Endothelial cell (in vitro differentiated cells): ENCODE results near the gene GTSF1L. TPM values are rescaled to one million over a fixed set of nuclear protein-coding genes. Genes with fewer than 3 reads are reported as not detected.

Source experiments
- DNase-seq: peaks from one replicate; pipeline ENCODE4 v3.0.0; 2021; ENCODE audit warnings: low spot score
- H3K27ac Mint-ChIP-seq: one replicate; pipeline ENCODE4 v1.8.0; 2021; ENCODE audit warnings: mixed read lengths, inconsistent platforms; ENCODE audit not compliant: unreplicated experiment
- H3K27me3 Mint-ChIP-seq: one replicate; pipeline ENCODE4 v1.8.0; 2021; ENCODE audit warnings: mild to moderate bottlenecking, moderate library complexity, mixed read lengths, inconsistent platforms; ENCODE audit not compliant: unreplicated experiment
- H3K36me3 Mint-ChIP-seq: one replicate; pipeline ENCODE4 v1.8.0; 2021; ENCODE audit warnings: mild to moderate bottlenecking, low read depth, mixed read lengths, inconsistent platforms; ENCODE audit not compliant: unreplicated experiment
- H3K4me1 Mint-ChIP-seq: one replicate; pipeline ENCODE4 v1.8.0; 2021; ENCODE audit warnings: mild to moderate bottlenecking, mixed read lengths, inconsistent platforms; ENCODE audit not compliant: unreplicated experiment
- H3K4me3 Mint-ChIP-seq: one replicate; pipeline ENCODE4 v1.8.0; 2021; ENCODE audit warnings: mild to moderate bottlenecking, mixed read lengths, inconsistent platforms; ENCODE audit not compliant: unreplicated experiment
- H3K9me3 Mint-ChIP-seq: one replicate; pipeline ENCODE4 v1.8.0; 2021; ENCODE audit warnings: mixed read lengths, inconsistent platforms; ENCODE audit not compliant: unreplicated experiment
- long read RNA-seq: library from polyadenylated mRNA; unstranded; transcript quantifications from one replicate; pipeline ENCODE4 v2.0.0, GENCODE V29; 2020; ENCODE audit not compliant: unreplicated experiment
- total RNA-seq: library from RNA; stranded (reverse); fragmentation: NEBNext Ultra II Directional; extraction: Animal tissue kit (Norgen Biotek cat#: 25700); gene quantifications from one replicate; pipeline ENCODE4 v1.2.1, GENCODE V29; 2021; ENCODE audit not compliant: unreplicated experiment
- TF ChIP-seq, protein P1 (sequence below): fragments of 200-600 bp; sonication (generic); IDR thresholded peaks from one replicate; pipeline ENCODE4 v1.5.0; 2021; ENCODE audit warnings: antibody characterized with exemption; ENCODE audit not compliant: unreplicated experiment

The GTSF1L gene
- not detected for total RNA-seq
- long read RNA-seq = 0 reads

DNA sequence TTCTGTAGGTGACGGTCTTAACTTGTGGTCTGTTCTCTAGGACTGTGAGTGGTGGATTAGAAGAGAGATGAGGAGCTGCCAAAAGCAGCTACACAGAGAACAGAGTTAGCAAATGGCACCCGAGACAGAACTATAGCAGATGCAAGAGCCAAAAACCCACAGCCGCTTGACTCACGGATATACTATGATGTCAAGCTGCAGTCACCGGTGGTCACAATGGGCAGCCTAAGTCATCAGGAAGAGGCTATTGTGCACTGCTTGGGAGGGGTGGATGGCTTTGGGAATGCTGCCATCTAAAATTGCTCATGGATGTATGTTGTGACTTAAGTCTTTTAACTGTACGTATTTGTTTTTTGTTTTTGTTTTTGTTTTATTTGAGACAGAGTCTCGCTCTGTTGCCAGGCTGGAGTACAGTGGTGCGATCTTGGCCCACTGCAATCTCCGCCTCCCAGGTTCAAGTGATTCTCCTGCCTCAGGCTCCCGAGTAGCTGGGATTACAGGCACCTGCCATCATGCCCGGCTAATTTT, at the start of gene GTSF1L:
TSS of gene GTSF1L (minus strand) at position 192 of the 528 bp plus-strand sequence. CDS start 308 bp downstream, outside the sequence.
- TF ChIP-seq, protein P1, sequence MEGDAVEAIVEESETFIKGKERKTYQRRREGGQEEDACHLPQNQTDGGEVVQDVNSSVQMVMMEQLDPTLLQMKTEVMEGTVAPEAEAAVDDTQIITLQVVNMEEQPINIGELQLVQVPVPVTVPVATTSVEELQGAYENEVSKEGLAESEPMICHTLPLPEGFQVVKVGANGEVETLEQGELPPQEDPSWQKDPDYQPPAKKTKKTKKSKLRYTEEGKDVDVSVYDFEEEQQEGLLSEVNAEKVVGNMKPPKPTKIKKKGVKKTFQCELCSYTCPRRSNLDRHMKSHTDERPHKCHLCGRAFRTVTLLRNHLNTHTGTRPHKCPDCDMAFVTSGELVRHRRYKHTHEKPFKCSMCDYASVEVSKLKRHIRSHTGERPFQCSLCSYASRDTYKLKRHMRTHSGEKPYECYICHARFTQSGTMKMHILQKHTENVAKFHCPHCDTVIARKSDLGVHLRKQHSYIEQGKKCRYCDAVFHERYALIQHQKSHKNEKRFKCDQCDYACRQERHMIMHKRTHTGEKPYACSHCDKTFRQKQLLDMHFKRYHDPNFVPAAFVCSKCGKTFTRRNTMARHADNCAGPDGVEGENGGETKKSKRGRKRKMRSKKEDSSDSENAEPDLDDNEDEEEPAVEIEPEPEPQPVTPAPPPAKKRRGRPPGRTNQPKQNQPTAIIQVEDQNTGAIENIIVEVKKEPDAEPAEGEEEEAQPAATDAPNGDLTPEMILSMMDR = no peak
- Mint-ChIP-seq H3K27me3 (no peaks in the 10 kb centered on the region), H3K4me1 (peaks cover 2% of the 10 kb centered on the region), H3K9me3 (no peaks in the 10 kb centered on the region), H3K27ac (no peak within 1 kb of the TSS), H3K36me3 (no peaks in the 10 kb centered on the region), H3K4me3 (no peak within 1 kb of the TSS)
- DNase-seq = no peak

DNA sequence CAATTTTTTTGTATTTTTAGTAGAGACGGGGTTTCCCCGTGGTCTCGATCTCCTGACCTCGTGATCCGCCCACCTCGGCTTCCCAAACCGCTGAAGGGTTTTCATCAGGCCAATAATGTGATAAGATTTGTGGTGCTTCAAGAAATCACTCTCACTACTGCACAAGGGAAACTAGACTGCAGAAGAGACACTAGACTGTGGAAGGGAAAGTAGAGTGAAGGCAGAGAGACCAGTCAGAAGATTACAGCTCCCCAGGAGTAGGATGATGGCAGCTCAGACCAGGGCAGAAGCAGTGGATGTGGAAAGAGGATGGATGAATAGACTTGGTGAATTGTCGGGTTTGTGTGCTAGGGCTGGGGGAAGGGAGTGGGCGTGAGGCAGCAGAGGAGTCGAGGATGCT, 48.0 kb upstream of the GTSF1L start:
- H3K4me1 Mint-ChIP-seq = no peaks in the 10 kb centered on the region
- TF ChIP-seq, protein P1 = no peak
- no peaks in the 10 kb centered on the region for H3K9me3 Mint-ChIP-seq
- H3K4me3 Mint-ChIP-seq = no peak overlapping the region
- no peak for DNase-seq
- H3K36me3 Mint-ChIP-seq = peaks cover 4% of the 10 kb centered on the region
- H3K27me3 Mint-ChIP-seq = no peaks in the 10 kb centered on the region
- no peak overlapping the region for H3K27ac Mint-ChIP-seq

DNA sequence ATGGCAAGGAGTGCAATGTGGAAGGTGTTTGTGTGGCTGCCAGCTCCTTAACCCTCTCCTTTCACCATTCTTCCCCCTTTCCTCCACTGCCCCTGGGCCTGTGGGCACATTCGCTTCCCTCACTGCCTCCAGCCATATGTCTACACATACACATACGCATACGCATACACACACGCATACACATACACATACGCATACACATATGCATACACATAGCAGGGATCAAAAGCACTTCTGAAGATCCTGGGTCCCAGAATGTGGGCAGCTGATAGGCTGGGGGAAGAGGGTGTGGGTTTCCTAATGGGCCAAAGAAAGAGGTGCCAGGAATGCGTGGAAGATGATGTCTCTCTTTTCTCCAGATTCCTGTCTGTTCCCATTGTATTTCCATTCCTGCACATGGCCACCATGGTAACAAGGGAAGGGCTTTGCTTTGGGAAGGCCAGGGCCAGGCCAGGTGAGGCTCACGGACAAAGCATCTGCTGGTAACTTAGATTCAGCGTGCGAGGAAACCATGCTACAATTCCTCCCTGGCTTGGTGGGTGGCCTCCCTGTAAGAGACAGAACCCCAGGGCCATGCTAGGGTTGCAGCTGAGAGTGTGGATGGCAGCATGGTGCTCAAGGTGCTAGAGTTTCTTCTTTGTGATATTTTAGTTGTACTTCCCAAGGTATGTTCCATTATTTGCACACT, 44.8 kb upstream of the GTSF1L start:
- Mint-ChIP-seq H3K36me3 (peaks cover 4% of the 10 kb centered on the region), H3K4me1 (no peaks in the 10 kb centered on the region), H3K27me3 (no peaks in the 10 kb centered on the region), H3K4me3 (no peak overlapping the region), H3K9me3 (no peaks in the 10 kb centered on the region), H3K27ac (no peak overlapping the region)
- TF ChIP-seq, protein P1 = no peak
- DNase-seq = no peak

DNA sequence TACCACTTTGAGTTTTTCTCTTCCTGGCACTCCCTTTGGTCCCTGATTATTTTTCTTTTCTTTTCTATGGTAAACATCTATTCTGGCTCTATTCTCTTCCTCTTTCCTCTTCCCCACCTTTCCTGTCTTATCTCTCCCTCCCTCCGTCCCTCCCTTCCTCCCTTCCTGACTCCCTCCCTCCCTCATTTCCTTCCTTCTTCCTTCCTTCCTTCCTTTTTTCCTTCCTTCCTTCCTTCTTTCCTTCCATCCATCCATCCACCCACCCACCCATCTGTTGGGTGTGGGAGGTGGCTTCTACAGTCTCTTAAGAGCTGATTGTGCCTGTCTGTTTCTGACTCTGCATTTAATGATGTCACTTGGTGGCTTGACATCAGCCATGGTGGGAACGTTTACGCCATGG, 43.5 kb upstream of the GTSF1L start:
- Mint-ChIP-seq H3K4me3 (no peak overlapping the region), H3K36me3 (peaks cover 4% of the 10 kb centered on the region), H3K27me3 (no peaks in the 10 kb centered on the region)

More for the DNA sequence above, 43.5 kb upstream of the GTSF1L start:
- TF ChIP-seq, protein P1 = no peak
- no peaks in the 10 kb centered on the region for H3K9me3 Mint-ChIP-seq
- DNase-seq = no peak
- no peaks in the 10 kb centered on the region for H3K4me1 Mint-ChIP-seq
- no peak overlapping the region for H3K27ac Mint-ChIP-seq
